SK-N-SH treated with all-trans-retinoic acid at 6 μM for 48 hours (cell line): ENCODE results near the gene ABCB8.

ENCODE experiments used
- ARNTL ChIP-seq: fragments of 450-650 bp; formaldehyde crosslinking; IDR thresholded peaks from 2 replicates; pipeline ENCODE4 v1.5.0; 2020; ENCODE audit warnings: low read depth, mild to moderate bottlenecking, moderate library complexity, borderline replicate concordance
- CREB5 ChIP-seq: fragments of 250-450 bp; sonication (Bioruptor Pico); IDR thresholded peaks from 2 replicates; pipeline ENCODE4 v1.5.1; 2020; ENCODE audit warnings: low read depth, mild to moderate bottlenecking, moderate library complexity
- CSDC2 ChIP-seq: fragments of 250-450 bp; sonication (Bioruptor Pico); IDR thresholded peaks from 2 replicates; pipeline ENCODE4 v1.5.0; 2020; ENCODE audit warnings: mild to moderate bottlenecking, moderate library complexity
- ESRRG ChIP-seq: fragments of 250-450 bp; sonication (Bioruptor Pico); IDR thresholded peaks from 2 replicates; pipeline ENCODE4 v1.6.1; 2021; ENCODE audit warnings: mild to moderate bottlenecking
- PATZ1 ChIP-seq: fragments of 250-450 bp; sonication (Bioruptor Pico); IDR thresholded peaks from 2 replicates; pipeline ENCODE4 v1.8.0; 2020; ENCODE audit warnings: mild to moderate bottlenecking, moderate library complexity, borderline replicate concordance
- POU6F1 ChIP-seq: fragments of 250-450 bp; sonication (Bioruptor Pico); IDR thresholded peaks from 2 replicates; pipeline ENCODE4 v1.8.0; 2021; ENCODE audit warnings: low read depth, mild to moderate bottlenecking, moderate library complexity, borderline replicate concordance
- TCF4 ChIP-seq: fragments of 250-450 bp; sonication (Bioruptor Pico); IDR thresholded peaks from 2 replicates; pipeline ENCODE4 v1.8.0; 2021; ENCODE audit warnings: mild to moderate bottlenecking, moderate library complexity, borderline replicate concordance
- ZC3H10 ChIP-seq: fragments of 250-450 bp; sonication (Bioruptor Pico); IDR thresholded peaks from 2 replicates; pipeline ENCODE4 v1.5.1; 2021; ENCODE audit warnings: mild to moderate bottlenecking, moderate library complexity
- ZFP3 ChIP-seq: fragments of 250-450 bp; sonication (Bioruptor Pico); IDR thresholded peaks from 2 replicates; pipeline ENCODE4 v1.5.0; 2020; ENCODE audit warnings: mild to moderate bottlenecking, moderate library complexity
- ZFP30 ChIP-seq: fragments of 450-650 bp; formaldehyde crosslinking; IDR thresholded peaks from 2 replicates; pipeline ENCODE4 v1.5.0; 2022; ENCODE audit warnings: mild to moderate bottlenecking, moderate library complexity

GRCh38 chr7:151079199-151079910 lies 51.1 kb downstream of the ABCB8 start:
- TF ChIP-seq ESRRG (CRISPR knock-in tag): no peak
- no peak for TF ChIP-seq CREB5 (CRISPR knock-in tag)
- TF ChIP-seq CSDC2 (CRISPR knock-in tag): no peak
- no peak for TF ChIP-seq PATZ1 (CRISPR knock-in tag)
- no peak for TF ChIP-seq TCF4 (CRISPR knock-in tag)
- TF ChIP-seq ZFP3: no peak
- TF ChIP-seq ZFP30: no peak
- no peak for TF ChIP-seq POU6F1 (CRISPR knock-in tag)
- no peak for TF ChIP-seq ARNTL
- no peak for TF ChIP-seq ZC3H10 (CRISPR knock-in tag)
